HG03442 (cell line): Measurements from ENCODE around the gene RTRAF.
A peak's percentile ranks its signal among the peaks of the same experiment; 100 is the strongest.

Source experiments
- ATAC-seq: cut with Tn5 transposase; IDR thresholded peaks from one replicate; pipeline ENCODE4 v1.9.1; 2021; ENCODE audit warnings: mild to moderate bottlenecking, moderate library complexity; ENCODE audit not compliant: unreplicated experiment

Gene RTRAF

GRCh38 chr14:51989293-51990234, at the start of gene RTRAF:
Gene RTRAF, plus strand, starts transcription at chr14:51989546. Its CDS starts 94 bp downstream, at chr14:51989640.
- peak; percentile 93 for ATAC-seq

DNA sequence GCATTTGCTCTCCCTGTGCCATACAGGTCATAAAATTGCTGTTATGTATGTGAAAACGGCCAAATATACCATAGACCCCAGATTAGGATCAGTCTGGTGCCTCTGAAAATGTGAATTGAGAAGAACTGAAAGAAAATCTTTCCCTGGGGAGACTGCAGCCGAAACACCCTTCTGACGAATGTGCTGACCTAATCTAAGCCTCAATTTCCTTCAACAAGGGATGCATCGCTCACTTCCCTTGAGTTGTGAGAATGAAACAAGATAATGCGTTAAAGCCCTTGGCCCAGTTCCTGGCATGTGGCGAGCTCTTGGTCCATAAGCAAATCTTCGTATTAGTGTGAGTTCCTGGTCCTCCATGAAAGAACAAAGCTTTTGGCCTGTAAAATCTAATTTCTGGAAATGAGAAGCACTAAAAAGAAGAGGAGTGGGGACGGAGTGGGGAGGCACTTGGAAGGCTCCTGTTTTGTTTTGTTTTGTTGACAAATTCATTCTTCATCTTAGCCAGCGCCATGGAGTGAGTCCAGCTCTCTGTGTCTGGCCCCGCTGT, 49.5 kb upstream of the RTRAF start:
- ATAC-seq, result peak; percentile 54

GRCh38 chr14:51942971-51943370, 46.4 kb upstream of the RTRAF start:
- no peak for ATAC-seq

- ATAC-seq, result no peak
These were observed 39.3 kb upstream of the RTRAF start for GRCh38 chr14:51950007-51950406.

- no peak for ATAC-seq
These were observed 37.7 kb upstream of the RTRAF start for GRCh38 chr14:51951656-51952055.

DNA sequence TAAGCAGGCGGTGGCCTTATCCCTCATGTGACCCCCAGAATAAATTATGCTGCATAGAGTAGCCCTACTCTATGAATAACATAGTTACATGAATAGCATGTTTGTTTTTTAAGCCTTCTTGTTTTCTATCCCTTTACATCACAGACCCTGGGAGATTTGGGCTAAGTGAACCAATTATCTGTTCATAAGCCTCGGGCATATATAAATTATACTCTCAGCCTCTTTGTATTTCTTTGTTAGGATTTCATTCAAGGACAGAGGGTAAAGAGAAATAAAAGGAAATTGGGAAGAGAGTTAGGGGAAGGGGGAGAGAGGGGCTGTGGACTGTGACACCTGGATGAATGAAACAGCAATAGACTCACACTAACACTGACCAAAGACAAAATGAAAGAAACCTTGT, 35.3 kb upstream of the RTRAF start:
- no peak for ATAC-seq

- ATAC-seq, result no peak
These were observed 34.7 kb upstream of the RTRAF start for GRCh38 chr14:51954657-51955056.

GRCh38 chr14:51957950-51958349, 31.4 kb upstream of the RTRAF start:
- no peak for ATAC-seq

- no peak for ATAC-seq
These were observed 29.4 kb upstream of the RTRAF start for GRCh38 chr14:51959928-51960327.

DNA sequence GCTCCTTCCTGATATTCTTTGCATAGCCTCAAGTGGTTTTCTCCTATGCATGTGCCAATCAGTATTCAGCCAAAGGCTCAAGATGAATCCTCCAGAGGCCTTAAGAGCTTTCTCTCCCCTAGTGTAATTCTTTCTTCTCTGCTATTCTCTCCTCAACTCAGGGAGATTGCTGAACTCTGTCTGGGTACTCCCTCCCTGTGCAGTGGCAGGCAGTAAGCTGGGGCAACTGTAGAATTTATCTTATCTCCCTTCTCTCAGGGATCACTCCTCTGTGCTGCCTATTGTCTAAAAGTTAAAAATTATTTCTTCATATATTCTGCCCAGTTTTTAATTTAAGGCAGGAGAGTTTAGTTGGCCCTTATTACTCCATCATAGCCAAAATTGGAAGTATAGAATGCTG, 28.5 kb upstream of the RTRAF start:
- ATAC-seq, result no peak

GRCh38 chr14:51962711-51963110, 26.6 kb upstream of the RTRAF start:
- no peak for ATAC-seq

GRCh38 chr14:51963286-51963685, 26.1 kb upstream of the RTRAF start:
- ATAC-seq, result no peak

GRCh38 chr14:51967521-51967920, 21.8 kb upstream of the RTRAF start:
- no peak for ATAC-seq

DNA sequence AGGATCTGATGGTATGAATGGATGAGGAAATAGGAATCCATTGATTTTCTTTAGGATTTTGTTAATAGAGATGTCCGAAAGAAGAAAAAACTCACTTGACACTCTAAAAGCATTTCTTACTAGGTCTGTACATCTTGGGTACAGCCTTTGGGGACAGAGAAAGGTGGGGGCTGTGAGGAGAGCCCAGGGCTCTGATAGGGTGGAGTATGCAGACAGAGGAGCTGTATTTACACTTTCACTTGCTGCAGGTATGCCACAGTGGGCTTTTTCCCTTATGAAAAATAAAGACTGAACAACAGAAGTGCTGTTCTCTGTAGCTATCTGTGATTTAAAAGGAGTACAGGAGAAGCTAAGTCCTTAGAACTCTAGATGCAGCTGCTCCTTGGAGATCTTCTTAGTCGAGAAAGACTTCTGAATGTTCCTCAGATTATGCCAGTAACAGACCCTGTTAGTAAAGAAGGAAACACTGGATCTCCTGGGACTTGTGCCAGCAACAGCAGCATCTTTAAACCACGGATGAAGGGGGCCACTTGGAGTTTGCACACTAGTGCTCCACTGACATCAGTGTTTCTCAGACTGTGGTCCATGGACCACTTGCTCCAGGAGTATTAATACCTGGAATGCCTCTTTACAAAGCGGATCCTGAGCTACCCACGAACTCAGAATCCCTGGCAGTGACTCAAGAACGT, 19.4 kb upstream of the RTRAF start:
- ATAC-seq, result no peak

- ATAC-seq, result no peak
These were observed 16.8 kb upstream of the RTRAF start for GRCh38 chr14:51972566-51972965.

GRCh38 chr14:51977075-51977474, 12.3 kb upstream of the RTRAF start:
- ATAC-seq, result no peak

DNA sequence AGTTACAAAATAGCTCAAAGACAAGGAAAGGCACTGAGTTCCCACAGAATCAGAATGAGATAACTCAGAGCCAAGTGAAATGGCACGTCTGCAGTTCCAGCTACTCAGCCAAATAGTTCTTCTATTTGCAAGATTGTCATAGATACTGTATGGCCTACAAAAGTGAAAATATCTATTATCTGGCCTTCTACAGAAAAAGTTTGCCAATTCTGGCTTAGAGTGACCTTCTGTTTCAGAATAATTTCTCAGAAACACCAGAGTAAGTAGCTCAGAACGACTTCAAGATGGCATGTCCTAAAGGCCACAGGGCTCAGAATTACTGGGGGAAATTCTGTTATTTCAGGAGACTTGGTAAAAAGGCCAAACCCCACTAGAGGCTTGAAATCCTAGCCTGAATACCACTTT, 10.7 kb upstream of the RTRAF start:
- ATAC-seq, result no peak

GRCh38 chr14:51979088-51979709, 10.1 kb upstream of the RTRAF start:
- ATAC-seq, result peak; percentile 65

DNA sequence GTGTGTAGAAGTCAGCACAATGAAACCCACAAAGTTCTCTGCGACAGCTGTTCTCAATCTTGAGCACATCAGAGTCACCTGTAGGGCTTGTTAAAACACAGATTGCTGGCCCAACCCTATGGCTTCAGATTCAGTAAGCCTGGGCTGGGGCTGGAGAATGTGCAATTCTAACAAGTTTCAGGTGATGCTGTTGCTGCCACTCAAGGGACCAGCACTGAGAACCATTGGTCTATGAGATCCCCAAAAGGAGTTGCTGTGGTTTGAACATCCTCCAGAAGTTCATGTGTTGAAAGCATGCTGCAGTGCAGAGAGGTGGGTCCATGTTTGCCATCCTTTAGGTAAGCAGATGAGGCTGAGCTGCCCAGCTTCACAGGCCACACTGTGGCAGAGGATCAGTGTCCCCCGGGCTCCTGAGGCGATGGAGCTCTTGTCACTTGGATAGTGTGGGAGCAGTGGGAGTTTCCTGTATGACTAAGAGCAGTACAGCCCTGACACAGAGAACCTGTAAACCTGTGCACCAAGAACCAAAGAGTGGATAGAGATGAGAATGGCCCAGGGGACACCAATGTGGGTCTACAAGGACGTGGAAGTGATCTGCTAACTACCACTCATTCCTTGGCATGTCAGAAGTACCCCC, 8.0 kb upstream of the RTRAF start:
- ATAC-seq, result peak; percentile 68

- no peak for ATAC-seq
These were observed 1.1 kb upstream of the RTRAF start for GRCh38 chr14:51988221-51988620.

DNA sequence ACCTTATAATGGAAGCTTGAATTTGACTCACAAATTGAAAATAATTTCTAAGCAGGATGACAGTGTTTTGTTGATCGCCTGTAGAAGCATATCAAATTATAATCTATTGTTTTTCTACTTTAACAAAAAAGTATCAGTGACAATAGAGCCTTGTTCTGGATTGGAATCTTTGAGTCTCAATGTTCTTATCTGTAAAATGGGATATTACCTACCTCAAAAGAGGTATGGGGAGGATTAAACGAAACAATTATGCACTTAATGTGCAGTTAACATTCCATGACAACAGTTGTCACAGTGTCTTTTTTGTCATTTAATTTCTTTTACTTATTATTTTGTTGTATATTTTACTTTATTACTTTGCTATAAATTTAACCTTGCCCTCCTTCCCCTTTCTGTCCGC, 1.1 kb downstream of the RTRAF start:
- no peak for ATAC-seq
